Activated CD4-positive, alpha-beta T cell treated with anti-CD3 and anti-CD28 coated beads, Interleukin-2, amount 50 U/mL, for 4 hours (primary cell): ENCODE results near the gene C10orf90.
"Not testable (repeated sequence)": the region's sequence is repeated elsewhere in the genome, so short reads cannot be mapped to it uniquely, and the experiment has no call there.

Experiments used
- DNase-seq, 2 experiments: peaks; one replicate each; pipeline ENCODE4 v3.0.0-alpha.2; 2020

C10orf90 gene

DNA sequence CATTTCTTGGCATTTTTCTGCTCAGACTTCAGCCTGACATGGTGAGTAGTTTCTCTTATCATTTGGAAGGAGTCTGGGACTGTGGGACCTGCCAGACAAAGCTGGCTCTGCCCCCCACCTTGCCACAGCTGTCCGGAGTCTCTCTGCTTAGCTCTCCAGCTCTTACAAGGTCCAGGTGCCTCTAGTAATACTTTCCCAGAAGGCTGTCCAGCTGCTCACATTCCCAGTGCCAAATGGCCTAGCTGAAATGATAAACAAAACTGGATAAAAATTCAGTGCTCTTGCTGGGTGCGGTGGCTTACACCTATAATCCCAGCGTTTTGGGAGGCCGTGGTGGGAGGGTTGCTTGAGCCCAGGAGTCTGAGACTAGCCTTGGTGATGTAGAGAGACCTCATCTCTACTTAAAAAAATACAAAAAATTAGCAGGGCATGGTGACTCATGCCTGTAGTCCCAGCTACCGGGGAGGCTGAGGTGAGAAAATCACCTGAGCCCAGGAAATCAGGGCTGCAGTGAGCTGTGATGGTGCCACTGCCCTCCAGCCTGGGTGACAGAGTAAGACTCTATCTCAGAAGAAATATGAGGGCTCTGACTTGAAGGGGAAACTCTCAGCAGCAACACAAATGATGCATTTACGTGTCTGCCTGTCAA is 86.8 kb downstream of the C10orf90 start:
- no peak for DNase-seq

DNA sequence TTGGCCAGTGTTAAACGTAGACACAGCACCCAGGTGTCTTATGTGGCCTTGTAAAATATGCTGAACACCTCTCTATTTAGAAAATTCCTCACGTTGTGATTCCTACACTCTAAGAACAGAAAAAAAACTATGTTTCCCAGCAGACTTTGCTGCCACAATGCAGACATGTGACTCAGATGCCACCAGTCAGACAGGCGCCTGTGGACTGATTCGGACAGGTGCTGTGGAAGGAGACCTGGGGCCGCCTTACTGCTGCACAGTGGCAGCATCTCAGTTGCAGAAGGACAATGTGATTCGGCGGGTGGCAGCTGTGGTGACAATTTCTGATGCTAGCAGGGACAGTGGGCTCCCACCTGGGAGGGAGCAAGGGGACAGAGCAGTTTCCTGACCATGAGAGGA is 88.8 kb downstream of the C10orf90 start:
- DNase-seq: no peak

GRCh38 chr10:126580873-126581647 is 89.4 kb downstream of the C10orf90 start:
- DNase-seq: no peak

- no peak for DNase-seq
These were observed 94.2 kb downstream of the C10orf90 start for GRCh38 chr10:126576336-126576735.

GRCh38 chr10:126570621-126571602 is 99.6 kb downstream of the C10orf90 start:
- DNase-seq: no peak

DNA sequence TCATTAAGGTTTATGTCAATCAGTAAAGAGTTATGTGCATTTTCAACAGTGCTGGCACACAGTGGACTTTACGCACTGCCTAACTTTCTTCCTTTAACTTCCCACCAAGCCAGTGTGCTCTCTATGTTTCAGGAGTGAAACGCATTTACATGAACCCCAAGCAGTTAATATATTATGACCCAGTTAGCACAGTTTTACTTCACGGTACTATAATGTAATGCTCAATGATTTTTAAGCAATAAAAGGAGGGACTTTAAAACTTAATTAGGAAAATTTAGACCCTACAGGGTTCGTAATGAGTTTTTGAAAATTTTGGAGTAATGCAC is 100.3 kb downstream of the C10orf90 start:
- no peak for DNase-seq

DNA sequence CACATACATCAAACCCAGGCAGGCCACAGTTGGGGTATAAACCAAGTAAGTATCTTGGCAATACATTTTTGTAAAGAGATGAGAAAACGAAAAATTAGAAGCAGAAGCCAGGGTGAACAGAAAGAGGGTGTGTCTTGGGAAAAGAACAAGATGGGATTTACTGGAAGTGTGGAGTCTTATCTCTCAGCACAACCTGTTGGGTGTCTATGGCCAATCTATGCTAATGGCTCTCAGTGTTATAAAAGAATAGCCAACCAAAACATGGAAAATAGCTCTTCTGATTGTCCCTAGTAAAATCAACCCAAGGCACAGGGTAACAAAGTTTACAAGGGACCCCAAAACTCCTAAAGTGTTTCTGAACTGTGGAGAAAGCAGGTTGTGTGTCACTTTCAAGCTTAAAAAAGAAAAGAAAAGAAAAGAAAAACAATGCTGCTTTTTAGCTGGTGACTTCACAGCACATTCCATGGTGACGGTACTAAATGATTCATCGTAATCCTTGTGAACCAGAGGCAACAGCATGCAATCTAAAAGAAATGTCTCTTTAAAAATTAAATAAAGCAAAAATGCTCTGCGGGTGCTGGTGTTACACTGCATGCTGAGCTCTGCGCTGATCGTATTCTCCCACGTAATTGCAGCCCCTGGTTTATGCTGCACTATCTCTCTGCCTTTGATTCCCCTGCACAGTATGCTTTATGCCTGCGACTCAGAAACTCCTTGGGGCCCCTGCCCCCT is 100.8 kb downstream of the C10orf90 start:
- no peak for DNase-seq

- DNase-seq: no peak
These were observed 101.6 kb downstream of the C10orf90 start for GRCh38 chr10:126568809-126569385.

DNA sequence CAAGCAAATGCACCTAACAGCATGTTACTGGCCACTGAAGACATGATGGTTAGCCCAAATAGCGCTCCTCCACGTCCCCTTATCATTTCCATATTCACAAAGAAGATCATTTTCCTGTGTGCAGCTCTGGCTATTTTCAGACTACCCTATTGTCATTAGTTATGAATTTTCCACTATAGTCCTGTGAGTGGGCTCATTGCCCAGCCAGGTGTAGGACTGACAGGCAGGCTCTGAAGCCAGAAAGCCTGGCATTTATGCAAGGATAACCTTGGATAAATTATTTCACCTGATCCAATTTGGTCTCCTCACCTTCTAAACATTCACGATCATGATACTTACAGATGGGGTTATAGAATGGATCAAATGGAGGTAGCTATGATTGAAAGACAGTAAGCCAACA is 104.6 kb downstream of the C10orf90 start:
- DNase-seq: no peak

DNA sequence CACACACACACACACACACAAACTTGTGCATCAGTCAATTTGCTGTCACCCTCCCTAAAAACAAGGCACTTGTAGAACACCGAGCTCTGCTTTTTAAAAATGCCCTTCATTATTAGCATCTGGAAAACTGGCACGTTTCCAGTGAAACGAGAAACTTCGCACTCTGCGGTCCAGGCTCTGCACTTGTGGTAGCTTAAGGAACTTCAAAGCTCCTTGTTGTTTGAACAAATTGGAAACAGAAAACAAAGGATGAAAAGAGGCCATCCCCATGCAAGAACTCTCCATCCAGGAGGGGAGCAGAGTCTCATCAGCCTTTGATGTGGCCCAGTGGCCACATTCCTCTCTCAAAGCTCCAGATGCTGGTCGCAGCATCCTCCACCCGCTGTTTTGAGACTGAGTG is 105.1 kb downstream of the C10orf90 start:
- DNase-seq: no peak

DNA sequence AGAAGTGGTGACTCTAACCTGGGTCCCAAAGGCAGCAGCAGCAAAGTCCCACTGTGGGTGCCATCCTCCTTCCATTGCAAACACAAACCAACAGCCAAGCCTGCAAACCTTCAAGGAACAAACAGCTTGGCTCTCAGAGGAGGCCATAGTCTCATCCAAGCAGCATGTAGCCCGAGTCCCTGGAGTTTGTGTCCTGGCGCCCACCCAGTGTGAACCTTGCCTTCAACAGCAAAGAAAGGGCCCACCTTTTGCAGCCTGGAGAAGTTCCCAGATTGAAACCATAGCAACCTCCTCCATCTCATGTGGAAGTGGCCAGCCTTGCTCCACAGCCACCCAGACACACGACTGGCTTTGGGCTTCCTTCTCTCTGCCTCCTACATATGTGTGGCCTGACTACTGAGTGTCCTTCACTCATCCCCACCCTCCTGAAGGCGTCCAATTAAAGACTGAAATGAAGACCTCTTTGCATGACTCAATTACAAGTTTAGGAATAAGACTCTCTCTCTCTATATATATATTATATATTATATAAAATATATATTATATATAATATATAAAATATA is 106.1 kb downstream of the C10orf90 start:
- no peak for DNase-seq

DNA sequence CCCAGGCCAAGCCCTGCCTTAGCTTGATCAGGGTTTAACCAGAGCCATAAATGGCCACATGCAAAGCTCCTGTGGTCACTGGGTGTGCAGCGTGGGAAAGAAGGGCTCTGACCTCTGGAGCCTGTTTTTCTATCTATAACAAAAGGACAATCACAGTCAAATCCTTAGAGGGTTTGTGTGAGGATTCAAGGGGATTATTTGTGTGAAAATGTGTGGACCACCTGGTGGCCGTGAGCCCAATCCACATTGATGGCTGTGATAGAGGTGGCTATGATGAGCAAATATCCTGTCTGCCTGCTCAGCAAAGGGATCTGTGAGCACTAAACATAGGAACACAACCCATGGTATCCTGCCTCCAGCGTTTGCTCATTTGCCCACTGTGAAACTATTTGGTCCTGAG is 107.1 kb downstream of the C10orf90 start:
- no peak for DNase-seq

DNA sequence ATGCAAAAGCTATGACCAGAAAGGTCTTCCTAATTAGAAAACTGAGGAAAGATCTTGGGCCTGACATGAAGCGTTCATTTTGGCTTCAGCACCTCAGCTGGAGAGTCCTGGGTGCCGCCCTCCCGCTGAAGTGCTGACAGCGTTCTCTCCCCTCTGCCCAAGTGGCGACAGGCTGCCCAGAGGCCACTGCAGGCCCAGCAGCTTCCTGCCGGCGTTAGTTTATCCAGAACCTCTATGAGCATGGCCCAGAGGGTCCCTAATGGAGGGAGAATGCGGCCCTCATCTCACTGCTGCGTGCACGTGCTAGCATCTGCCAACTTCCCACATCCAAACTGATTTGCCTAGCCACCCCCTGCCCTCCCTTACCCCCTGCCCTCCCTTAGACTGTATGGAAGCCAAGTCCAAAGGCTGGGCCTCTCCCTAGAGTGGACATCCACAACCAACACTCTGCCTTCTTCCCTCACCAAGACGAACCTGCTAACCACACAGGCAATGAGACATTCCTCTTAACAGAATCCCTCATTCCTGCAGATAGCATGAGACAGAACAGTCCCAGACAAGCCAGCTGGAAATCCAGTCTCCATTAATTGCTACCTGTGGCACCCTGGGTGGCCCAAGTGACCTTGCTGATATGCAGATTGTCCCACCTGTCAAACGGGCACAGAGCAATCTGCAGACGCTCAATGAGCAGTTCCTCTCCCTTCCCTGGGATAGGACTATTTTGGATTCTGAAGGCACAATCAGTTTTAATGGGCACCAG is 108.4 kb downstream of the C10orf90 start:
- DNase-seq: no peak

- no peak for DNase-seq
These were observed 109.1 kb downstream of the C10orf90 start for GRCh38 chr10:126561294-126561920.

DNA sequence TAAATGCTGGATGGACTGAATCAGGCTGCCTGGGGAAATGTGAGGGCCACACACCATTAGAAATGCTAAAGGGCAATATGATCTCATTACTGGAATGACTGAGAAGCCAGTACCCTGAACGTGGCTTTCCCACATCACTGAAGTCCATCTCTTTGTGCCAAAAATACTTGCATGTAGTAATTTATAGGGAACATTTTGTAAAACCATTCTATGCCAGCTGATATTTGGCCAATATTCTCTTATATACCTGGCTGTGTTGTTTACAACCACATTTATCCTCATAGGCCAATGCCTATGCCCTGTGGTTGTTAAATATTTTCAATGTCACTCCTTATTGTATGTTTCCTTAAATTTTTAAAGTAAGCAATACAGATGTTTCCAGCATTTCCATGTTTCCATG is 111.6 kb downstream of the C10orf90 start:
- DNase-seq: no peak

- no peak for DNase-seq
These were observed 119.3 kb downstream of the C10orf90 start for GRCh38 chr10:126551202-126551601.

- not testable (repeated sequence) for DNase-seq
These were observed 119.9 kb downstream of the C10orf90 start for GRCh38 chr10:126550586-126550985.

GRCh38 chr10:126549344-126549743 is 121.1 kb downstream of the C10orf90 start:
- DNase-seq: no peak

DNA sequence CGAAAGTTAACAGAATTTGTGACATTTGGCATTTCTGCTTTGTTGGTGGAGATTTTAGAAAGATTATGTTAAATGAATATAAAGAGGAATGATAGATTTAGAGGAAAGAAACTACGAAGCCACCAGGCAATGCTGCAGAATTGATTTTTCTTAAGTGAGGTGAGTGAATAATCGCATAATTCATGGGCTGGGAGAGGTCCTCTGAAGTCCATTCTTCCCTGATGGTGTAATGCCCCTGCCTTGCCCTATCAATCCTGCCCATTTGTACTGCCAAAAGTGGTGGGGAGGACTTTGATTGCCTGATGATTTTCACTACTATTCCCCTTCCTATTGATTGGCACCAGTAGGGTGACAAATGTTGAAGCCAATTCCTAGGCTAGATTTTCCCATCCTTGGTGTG is 125.9 kb downstream of the C10orf90 start:
- no peak for DNase-seq

- no peak for DNase-seq
These were observed 131.9 kb downstream of the C10orf90 start for GRCh38 chr10:126538439-126539135.
